Activated T-cell treated with anti-CD3 and anti-CD28 coated beads, Interleukin-2, amount 50 U/mL, for 48 hours (primary cell): Measurements from ENCODE around the gene CHMP1A.
"Not testable (repeated sequence)": the region's sequence is repeated elsewhere in the genome, so short reads cannot be mapped to it uniquely, and the experiment has no call there.

Experiments
- DNase-seq, 2 experiments: peaks; one replicate each; pipeline ENCODE4 v3.0.0-alpha.2; 2020

The CHMP1A gene

DNA sequence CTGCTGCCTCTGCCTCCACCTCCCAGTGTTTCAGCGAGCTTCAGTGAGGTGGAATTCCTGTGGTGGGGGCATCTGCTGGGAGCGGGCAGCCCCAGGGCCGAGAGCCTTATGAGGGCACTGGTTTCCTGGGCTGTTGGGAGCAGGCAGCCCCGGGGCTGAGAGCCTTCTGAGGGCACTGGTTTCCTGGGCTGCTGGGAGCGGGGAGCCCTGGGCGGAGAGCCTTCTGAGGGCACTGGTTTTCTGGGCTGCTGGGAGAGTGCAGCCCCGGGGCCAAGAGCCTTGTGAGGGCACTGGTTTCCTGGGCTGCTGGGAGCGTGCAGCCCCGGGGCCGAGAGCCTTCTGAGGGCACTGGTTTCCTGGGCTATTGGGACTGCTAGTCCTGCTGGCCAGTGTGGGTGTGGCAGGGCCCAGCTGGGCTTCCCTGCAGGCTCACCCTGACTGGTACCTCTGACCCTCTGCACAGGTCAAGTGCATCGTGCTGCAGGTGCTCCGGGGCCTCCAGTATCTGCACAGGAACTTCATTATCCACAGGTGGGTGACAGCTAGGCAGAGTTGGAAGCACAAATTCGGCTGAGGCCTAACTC, 34.6 kb upstream of the CHMP1A start:
- no peak for DNase-seq

DNA sequence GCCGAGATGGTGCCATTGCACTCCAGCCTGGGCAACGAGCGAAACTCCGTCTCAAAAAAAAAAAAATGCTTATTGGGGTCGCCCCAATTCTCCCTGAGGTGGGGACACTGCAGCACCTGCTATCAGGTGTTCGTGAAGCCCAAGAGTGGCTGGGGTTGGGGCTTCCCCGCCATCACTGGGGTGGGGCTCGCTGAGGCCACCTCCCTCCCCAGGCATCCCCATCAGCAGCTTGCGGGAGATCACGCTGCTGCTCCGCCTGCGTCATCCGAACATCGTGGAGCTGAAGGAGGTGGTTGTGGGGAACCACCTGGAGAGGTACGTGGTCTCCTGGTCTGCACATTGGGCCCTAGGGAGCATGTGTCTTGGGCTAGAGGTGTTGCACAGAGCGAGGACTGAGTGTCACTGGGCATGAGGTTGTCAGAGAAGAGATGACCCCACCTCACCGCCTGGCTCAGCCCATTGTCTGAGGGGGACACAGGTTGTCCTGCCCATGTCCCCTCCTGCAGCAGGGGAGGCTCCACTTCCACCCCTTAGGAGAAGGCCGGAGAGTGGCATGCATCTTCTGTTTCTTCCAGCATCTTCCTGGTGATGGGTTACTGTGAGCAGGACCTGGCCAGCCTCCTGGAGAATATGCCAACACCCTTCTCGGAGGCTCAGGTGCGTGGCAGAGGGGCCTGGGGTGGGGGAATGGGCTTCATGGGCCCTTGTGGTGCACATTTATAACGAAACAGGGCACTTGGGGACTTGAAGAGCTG, 33.9 kb upstream of the CHMP1A start:
- no peak for DNase-seq

DNA sequence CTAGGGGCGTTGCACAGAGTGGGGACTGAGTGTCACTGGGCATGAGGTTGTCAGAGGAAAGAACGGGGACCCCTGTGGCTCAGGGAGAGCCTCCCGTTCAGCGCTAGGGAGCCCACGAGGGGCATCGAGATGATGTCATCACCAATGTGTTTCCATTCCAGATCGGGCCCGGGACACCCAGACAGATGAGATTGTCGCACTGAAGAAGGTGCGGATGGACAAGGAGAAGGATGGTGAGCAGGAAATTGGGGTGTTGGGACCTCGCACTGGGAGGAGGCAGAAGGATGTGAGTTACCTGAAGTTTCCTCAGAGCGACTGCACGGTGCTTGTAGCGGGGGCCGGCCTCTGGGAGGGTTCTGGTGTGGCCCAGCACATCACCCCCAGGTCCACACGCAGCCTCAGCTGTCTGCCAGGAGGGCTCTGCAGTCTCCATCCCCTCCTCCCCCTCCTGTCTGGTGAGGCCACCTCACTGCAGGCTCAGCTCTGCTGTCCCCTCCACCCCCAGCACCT, 32.9 kb upstream of the CHMP1A start:
- no peak for DNase-seq

DNA sequence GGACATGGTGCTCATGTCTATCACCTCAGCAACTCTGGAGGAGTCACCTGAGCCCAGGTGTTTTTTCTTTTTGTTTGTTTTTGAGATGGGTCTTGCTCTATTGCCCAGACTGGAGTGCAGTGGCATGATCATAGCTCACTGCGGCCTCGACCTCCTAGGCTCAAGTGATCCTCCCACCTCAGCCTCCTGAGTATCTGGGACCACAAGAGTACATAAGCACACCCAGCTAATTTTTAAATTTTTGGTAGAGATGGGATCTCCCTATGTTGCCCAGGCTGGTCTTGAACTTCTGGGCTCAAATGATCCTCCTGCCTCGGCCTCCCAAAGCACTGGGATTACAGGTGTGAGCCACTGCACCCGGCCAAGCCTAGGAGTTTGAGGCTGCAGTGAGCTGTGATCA, 32.1 kb upstream of the CHMP1A start:
- DNase-seq: not testable (repeated sequence)

DNA sequence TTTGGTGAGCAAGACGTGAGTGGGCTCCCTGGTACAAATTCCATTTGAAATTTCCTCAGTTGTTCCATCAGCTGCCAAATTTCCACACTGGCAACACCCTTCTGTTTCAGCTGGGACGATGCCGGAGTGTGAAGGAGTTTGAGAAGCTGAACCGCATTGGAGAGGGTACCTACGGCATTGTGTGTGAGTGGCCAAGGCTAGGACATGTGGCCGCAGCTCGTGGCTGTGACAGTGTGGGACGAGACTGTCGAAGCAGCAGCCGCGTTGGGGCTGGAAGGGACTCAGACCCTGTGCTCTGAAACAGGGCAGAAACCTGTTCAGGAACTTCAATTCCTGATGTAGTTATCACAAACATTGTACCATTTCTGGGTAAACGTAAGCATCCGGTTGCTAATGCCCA, 31.6 kb upstream of the CHMP1A start:
- DNase-seq: no peak

DNA sequence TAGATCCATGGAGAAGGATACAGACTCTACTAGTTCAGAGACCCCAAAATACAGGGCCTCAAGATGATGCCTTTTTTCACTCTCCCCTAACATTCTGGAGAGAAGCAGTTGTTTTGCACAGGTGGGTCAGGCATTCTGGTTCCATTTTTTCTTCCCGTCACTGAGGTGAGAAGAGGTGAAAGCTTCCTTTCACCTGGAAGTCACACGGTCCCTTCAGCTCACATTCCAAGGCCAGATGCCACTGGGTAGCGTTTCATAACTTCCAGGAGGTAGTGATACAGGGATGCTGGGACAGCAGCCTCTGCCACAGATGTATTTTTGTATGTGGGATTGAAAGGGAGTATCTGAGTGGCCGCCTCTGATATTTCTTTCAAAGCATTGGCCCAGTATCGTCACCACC, 30.9 kb upstream of the CHMP1A start:
- no peak for DNase-seq

DNA sequence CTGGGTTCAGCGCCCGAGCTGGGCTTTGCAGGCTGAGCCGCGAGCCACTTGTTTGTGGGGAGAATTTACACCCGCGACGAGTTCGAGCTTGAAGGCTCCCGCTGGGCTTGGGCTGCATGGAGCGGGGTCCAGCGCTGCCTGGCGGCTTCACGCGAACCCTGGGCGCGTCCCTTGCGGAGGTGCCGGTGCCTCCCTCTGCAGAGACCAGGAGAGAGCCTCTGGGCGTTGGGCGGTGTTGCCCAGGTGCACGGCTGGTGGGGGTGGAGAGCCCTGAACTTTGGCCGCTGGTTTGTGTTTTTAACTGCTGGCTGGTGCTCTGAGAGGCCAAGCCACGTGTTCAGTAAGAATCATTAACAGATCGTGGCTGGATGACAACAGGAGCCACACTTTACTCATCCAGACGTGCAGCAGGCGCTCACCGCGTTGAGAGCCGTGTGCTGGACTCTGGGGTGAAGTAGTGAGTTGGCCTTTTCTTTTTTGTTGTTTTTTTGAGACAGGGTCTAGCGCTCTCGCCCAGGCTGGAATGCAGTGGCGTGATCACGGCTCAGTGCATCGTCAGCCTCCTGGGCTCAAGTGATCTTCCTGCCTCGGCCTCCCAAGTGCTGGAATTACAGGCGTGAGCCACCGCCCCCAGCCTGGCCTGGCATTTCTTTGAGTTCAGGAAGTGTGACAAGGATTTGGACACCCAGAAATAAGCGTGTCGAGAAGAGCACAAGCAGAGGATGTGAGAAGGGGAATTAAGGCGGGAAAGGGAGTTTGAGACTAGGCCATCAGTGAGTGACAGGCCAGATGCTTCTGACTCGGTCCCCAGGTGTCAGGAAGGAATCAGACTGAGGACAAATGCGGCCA, 29.8 kb upstream of the CHMP1A start:
- no peak for DNase-seq

DNA sequence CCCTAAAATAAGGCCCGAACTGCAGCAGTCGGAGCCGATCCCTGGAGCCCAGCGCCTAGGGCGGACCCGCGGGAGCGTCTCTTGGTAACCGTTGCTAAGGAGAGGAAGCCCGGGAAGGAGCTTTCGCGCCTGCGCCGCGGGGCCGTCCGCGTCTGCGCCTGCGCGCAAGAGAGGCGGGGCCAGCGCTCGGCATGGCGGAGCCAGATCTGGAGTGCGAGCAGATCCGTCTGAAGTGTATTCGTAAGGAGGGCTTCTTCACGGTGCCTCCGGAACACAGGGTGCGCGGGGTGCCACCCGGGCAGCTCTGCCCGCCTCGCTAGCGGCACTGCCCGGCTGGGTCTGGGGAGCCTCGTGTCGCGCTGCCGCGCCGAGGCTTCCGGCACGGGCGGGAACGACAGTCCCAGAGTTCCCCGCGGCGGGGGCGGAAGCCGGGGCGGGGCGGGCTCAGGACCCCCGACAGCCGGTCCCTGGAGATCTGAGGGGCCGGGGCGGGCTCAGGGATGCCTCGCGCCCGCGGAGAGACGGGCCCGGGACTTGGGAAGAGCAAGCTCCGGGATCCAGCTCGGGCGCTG, 29.1 kb upstream of the CHMP1A start, which contains the start of gene CDK10:
CDK10 (plus strand) TSS at position 170 of the 572 bp plus-strand sequence; CDS start at position 192, 22 bp downstream.
- peak; percentile 97 for DNase-seq

DNA sequence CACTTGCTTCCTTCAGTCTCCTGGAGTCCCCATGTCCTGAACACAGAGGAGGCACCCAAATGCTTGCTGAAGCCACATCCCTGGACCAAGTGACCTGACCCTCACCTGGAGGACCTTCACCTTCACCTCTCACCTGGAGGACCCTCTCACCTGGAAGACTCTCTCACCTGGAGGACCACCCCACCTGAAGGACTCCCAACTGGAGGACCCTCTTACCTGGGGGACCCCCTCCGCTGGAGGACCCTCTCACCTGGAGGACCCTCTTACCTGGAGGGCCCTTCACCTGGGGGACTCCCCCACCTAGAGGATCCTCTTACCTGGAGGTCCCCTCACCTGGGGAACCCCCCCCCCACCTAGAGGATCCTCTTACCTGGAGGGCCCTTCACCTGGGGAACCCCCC, 28.4 kb upstream of the CHMP1A start:
- no peak for DNase-seq

DNA sequence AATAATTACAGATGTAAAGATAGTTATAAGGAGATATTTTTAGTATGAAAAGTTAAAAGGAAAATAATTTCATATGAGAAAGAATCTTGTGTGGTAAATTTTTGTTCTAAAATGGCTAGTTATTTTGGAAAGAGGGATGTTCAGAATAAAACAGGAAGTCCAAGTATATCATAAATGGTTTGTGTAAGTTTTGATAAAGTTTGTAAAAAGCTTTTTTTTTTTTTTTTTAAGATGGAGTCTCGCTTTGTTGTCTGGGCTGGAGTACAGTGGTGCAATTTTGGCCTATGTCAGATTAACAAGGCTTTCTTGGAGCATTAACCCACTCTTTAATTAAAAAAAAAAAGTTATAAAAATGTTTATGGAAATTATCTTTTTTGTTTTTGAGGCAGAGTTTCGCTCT, 20.8 kb upstream of the CHMP1A start:
- no peak for DNase-seq

DNA sequence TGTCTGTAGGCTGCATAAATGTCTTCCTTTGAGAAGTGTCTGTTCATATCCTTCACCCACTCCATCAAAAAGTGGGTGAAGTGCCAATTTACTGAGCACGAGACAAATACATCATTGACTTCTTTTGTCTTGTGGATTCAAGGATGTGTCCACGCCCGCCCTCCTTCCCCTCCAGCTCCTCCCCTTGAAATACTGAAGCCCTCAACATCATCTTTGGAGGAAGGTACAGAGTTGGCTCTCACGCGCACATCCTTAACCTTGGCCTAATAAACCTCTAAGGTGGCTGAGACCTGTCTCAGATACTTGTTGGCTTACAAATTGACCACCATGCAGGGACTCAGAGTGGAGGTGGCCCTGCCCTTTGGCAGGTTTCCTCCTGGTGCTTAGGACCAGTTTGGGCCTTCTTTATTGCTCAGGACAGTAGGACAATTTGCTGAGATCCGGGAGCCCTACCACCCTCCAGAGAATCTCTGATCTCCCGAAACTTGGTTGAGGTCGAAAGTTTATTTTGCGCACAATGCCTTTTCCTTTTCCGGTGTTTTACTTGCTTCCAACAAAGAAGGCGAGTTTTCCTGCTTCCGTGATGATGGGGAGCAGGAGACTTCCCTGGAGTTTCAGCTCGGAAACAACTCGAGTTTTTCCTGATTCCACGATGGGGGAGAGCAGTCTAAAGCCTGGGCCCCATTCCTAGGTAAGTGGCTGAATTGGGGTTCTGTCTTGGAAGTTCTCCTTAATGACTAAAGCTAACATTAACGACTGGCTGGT, 14.9 kb upstream of the CHMP1A start:
- no peak for DNase-seq

DNA sequence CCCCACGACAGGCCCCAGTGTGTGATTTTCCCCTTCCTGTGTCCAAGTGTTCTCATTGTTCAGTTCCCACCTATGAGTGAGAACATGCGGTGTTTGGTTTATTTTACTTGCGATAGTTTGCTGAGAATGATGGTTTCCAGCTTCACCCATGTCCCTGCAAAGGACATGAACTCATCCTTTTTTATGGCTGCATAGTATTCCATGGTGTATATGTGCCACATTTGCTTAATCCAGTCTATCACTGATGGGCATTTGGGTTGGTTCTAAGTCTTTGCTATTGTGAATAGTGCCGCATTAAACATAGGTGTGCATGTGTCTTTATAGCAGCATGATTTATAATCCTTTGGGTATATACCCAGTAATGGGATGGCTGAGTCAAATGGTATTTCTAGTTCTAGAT, 14.1 kb upstream of the CHMP1A start:
- DNase-seq: not testable (repeated sequence)

DNA sequence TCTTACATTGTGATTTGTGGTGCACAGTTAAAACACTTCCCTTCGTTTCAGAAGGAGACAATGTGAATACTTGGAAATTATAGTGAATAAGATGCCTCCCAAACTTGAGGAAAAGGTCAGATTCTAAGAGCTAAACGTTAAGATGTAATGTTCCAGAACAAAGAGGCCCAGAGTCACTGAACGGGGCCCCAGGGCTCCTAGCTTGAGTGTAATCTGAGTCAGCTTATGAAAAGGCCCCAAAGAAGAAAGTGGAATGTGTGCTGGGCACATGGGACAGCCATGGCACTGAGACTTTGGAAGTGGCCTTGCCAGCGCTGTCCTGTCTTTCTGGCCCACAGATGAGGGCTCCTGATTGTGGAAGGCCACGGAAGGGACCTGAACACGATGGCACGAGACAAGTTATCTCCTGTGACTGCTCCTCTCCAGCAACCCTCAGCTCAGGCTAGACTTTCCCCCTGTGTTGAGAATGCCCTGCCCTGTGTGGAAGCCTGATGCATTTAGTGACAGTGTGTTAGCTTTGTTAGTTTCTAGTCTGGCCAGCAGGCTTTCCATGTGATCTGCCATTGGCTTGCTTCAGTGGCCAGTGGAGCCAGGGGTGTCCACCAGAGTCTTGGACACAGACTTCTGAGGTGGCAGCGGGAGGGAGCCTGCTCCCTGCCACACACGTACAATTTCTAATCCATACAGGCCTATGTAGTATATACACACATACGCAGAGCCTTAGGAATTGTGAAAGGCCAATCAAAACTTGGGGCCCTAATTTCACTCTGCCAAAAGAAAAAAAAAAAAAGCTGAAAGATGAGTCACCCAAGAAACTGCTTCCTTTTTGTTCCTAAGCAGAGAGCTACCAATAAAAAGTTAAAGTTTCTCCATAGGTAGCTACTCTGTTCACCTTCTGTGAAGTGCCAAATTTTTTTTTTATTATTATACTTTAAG, 13.3 kb upstream of the CHMP1A start:
- DNase-seq: no peak

DNA sequence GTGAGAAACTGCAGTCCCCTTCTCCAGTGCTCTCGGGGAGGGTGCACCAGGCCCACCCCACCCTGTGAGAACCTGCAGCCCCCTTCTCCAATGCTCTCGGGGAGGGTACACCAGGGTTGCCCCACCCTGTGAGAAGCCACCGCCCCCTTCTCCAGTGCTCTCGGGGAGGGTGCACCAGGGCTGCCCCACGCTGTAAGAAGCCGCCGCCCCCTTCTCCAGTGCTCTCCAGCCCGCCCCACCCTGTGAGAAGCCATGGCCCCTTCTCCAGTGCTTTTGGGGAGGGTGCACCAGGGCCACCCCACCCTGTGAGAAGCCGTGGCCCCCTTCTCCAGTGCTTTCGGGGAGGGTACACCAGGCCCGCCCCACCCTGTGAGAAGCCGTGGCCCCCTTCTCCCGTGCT, 12.2 kb upstream of the CHMP1A start:
- no peak for DNase-seq

DNA sequence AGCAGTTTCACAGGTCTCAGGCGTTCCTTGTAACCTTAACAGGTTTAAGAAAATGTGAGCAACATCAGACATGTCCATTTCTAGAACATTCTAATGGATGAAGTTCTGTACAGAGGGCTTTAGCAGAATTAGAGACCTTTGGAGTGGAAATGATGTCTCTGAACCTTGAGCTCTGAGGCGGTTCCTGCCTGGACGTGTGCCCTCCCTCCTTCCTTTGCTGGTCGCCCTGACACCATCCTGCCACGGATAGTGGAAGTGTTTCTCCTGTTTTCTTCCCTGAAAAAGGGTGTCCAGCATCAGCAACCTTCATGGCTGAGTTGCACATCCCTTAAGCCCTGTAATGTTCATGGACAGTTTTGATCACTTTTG, 11.3 kb upstream of the CHMP1A start:
- DNase-seq: no peak

DNA sequence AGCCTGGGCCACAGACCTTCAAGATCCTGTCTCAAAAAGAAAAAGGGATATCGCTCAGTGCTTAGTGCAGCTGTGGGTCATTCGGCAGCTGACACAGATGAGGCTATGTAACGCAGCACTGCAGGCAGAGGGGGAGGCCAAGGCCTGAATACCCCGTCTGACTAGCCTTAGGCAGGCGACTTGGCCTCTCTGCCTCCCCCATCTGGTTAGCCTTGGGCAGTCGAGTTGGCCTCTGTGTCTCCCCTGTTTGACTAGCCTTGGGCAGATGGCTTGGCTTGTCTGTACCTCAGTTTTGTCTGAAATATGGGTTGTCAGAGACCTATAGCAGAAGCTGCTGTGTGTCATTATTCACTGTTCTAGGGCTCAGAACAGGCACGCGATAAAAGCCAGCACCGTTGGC, 10.1 kb upstream of the CHMP1A start:
- no peak for DNase-seq

DNA sequence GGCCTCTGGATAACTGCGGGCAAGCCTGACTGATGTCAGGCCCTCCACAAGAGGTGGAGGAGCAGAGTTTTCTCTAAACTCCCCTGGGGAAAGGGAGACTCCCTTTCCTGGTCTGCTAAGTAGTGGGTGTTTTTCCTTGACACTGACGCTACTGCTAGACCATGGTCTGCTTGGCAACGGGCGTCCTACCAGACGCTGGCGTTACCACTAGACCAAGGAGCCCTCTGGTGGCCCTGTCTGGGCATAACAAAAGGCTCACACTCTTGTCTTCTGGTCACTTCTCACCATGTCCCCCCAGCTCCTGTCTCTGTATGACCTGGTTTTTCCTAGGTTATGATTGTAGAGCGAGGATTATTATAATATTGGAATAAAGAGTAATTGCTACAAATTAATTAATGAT, 9.5 kb upstream of the CHMP1A start:
- DNase-seq: peak in 1 of 2 experiments; percentile 41

DNA sequence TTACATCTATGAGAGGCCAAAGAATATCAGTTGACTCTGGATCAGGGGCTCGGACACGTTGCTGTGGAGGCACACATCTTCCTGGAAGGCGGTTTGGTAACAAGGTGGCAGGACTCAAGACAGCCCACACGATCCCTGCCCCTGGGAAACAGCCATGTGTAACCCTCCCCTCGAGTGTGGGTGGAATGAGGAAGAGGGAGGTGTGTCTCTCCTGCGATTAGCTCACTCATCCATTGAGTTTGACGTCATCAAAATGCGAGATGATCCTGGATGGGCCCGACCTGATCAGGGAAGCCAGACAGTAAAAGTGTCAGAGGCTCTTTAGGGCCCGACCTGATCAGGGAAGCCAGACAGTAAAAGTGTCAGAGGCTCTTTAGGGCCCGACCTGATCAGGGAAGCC, 6.7 kb upstream of the CHMP1A start:
- not testable (repeated sequence) for DNase-seq

DNA sequence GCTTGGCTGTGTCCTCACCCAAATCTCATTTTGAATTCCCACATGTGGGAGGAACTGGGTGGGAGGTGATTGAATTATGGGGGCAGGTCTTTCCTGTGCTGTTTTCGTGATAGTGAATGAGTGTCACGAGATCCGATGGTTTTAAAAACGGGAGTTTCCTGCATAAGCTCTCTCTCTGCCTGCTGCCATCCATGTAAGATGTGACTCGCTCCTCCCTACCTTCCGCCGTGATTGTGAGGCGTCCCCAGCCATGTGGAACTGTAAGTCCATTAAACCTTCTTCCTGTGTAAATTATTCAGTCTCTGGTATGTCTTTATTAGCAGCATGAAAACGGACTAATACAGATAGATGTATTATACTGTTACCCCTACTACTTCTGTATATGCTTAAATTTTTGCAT, 3.7 kb upstream of the CHMP1A start:
- DNase-seq: no peak

DNA sequence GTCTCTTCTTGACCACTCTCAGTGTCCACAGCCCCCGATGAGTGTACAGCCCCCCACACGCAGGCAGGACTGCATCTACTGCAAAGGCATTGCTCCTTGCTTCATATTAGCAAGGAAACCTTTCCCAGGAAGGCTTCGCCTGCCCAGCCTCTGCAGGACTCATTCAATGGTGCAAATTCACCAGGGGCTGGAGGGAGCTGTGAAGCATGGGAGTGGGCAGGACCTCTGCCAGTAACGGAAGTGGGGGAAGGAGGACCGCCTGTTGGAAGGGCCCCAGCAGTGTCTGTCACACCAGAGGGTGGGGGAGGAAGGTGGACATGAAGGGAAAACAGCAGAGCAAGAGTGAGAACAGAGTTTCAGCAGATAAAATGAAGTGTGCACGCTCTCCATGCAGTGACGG, 2.6 kb upstream of the CHMP1A start:
- DNase-seq: no peak

DNA sequence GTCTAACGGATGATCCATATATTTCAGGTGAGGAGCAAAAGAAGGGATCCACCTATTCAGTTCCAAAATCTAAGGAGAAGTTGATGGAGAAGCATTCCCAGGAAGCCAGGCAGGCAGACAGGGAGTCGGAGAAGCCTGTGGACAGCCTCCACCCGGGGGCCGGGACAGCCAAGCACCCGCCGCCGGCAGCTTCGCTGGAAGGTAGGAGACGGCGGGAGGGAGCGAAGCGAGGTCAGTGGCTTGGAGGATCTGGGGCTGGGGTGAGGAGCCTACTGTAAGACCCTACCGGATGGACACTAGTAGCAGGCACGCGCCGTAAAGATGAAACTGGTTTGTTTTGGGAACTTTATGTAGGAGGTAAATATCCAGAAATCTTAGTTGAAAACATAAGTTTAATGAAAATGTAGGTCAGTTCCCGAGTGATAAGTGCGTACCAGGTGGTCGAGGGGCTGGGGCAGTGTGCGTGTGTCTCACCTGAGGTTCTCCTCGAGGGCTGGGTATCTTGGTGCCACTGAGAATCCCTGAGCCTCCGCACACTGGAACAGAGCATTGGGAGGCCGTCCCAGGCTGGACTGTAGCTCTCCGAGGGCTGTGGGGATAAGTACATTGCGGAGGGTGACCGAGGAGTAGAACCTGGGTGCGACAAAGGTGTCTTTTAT, 842 bp upstream of the CHMP1A start:
- no peak for DNase-seq
